Stimulated activated CD4-positive, alpha-beta T cell treated with anti-CD3 and anti-CD28 coated beads, Interleukin-2, amount 100 ng/mL, for 24 hours (primary cell): ENCODE data around the gene PLEKHG5.

Experiments
- DNase-seq, 2 donors: peaks; one replicate each; pipeline ENCODE4 v3.0.0-alpha.2; 2020

The PLEKHG5 gene

DNA sequence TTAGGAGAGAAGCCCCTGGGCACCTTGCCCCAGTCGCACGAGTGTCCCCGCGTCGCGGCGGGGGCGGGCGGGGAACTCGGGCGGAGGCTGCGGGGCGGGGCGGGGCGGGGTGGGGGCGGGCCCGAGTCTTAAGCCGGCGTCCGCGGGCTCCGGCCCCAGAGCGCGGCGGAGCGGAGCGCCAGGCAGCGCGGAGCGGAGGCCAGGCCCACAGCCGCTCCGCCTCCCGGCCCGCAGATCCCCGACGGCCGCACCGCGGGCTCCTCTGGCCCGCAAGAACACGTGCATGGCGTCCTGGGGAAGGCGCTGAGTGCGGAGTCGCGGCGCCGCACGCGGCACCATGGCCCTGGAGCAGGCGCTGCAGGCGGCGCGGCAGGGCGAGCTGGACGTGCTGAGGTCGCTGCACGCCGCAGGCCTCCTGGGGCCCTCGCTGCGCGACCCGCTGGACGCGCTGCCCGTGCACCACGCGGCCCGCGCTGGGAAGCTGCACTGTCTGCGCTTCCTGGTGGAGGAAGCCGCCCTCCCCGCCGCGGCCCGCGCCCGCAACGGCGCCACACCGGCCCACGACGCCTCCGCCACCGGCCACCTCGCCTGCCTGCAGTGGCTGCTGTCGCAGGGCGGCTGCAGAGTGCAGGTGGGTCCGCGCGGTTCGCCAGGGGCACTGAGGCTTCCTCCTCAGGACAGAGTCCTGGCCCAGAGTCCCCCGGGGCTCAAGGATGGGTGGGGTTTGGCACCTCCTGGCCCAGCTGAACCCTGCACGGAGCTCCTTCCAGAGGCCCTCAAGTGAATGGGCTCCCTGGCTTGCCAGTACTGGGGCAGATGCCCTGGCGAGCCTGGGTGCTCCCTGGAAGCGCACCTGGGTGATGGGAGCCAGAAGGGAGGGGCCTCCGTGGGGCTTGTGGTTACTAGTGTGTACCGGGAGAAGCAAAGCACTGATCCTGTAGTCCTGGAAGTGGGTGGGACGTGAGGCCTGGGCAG, 66.6 kb downstream of the PLEKHG5 start, which contains the start of gene ESPN:
Gene ESPN (plus strand): TSS at position 158 of the 975 bp plus-strand sequence. CDS start 180 bp downstream, at position 338.
- DNase-seq = no peak

DNA sequence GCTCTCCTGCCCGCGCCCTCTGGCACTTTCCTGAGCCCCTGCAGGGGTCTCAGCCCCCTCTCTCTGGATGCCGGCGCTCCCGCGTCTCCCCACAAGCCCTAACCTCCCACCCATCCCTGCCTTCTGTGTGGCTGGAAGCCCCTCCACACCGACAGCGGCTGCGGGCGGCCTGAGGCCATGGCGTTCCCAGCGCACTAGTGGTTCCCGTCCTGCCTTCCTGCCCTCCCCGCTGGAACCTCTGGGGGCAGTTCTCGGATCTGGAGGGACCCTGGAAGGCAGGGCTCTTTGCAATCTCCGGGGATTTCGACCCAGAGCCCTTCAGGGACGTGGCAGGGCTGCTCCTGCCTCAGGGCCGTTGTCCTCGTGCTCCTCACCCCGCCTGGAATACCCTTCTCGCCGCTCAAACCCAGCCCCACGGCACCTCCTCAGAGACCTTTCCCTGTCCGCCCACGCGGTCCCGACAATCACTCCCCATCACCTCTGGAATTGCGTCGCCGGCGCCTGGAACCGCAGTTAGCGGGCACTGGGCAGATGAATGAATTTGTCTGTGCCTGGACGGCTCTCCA, 67.4 kb downstream of the PLEKHG5 start:
- DNase-seq = no peak

DNA sequence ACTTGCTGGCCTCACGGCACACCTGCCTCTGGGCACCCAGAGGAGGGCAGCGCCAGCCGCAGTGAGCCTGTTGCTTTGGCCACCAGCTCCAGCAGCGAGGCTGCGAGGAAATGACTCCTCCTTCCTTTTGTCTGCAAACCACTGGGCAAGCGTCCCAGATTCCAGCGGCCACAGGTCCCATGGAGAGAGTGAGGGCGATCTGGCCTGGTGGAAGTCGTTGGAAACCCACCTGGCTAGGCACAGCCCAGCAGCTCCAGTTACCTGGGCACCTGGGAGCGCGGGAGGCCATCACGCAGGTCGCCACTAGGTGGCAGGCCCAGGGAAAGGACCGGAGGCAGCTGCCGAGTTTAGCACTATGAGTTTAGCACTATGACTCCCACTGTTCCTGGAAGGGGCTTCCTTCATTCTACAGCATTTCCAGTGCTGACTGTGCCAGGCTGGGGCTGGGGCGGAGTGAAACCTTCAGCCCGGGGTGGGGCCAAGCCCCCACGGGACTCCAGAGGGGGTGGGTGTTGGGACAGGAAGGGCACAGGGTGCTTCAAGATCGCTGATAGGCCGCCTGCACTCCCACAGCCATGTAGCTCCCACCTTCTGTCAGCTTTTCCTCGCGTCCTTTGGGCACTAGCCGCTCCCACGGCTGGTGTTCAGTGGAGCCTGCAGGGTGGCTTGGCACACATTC, 68.0 kb downstream of the PLEKHG5 start:
- DNase-seq = peak; percentile 78 to 80

DNA sequence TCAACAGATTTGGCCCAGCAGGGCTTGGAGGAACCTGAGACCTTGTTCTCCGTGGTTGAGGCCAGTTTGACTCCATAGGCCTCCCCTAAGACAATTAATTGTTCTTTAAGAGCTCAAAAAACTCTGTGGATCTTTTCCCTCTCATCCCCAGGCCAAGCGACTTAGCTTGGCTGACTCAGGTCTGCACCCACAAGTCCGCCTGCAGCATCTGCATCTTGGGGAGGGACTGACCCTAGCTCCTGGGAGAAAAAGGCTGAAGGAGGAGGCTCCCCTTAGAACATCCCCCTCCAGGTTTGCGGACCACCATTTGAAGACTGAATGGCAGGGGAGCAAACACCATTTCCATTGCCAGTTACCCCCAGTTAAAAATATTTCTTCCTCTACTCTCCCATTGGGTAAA, 70.2 kb downstream of the PLEKHG5 start:
- no peak for DNase-seq

DNA sequence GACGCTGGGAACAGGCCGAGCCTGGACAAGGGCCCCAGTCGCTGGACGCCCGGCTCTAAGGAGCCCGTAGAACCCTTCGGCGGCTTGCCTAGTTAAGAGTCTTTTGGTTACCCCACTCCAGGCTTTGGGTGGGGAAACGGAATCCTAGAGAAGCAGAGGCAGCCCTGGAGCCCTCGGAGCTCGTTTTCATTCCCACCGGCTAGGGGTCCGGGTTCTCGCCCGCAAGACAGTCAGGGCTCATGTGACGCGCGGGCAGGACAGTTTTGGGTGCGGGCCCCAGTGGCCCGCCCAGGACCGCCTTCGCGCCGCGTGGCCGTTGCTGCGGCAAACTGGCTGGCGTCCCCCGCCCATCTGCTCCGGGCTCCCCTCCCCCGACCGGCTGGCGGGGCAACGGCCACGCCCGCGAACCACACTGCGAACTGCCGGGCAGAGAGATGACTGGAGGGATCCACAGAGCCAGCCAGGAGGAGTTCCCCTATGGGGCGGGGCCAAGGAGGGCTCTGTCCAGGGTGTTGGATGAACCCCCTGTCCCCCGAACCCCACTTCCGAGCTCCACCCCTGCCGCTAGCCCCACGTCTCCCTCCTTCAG, 70.9 kb downstream of the PLEKHG5 start:
- DNase-seq = peak in 1 of 2 donors; percentile 22

DNA sequence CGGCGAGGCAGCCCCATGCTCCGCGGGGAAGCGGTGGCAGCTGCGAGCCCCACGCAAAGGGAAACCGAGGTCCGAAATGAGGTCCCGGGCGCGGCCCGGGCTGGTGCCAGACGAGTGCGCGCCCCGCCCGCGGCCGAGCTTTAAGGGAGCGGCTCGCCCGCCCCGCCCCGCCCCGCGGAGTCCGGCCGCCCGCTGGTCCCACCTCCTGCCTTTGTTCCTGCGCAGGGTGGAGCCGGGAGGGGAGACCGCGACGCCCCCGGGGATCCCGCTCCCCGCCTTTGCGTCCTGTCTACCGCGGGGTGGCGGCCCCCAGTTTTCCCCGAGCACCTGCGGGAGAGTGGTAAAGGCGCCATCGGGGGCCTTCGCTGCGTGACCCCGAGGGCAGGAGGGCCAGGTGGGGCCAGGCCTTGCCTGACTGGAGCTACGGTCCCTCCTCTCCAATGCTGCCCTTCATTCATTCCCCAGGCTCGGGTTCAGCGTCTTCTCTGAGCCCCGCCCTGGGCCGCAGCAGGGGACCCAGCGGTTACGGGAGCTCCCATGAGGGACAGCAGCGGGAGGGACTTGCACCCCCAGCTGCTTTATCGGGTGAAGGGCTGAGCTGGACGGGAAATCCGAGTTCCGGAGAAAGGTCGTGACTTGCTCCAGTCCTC, 71.5 kb downstream of the PLEKHG5 start, which contains the start of gene HES2:
Gene HES2 (minus strand): TSS at position 116 of the 650 bp plus-strand sequence. CDS start 99 bp downstream, at position 17.
- DNase-seq = peak in 1 of 2 donors; percentile 32

DNA sequence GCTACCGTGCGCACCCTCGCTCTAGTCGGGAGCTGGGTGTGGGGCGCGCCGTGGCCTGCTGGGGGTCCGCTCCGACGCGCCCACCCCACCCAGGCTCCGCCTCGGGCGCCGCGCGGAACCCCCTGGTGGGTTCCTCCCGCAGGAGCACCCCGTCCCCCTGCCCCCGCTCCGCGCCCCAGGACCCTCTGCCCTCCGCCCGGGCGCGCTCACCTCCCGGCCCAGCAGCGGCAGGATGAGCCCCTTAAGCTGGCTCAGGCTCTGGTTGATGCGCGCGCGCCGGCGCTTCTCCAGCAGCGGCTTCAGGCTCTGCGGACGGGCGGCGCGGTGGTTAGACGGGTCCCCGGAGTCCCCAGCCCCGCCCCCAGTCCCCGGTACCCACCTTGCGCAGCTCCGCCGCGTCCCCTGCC, 72.1 kb downstream of the PLEKHG5 start:
- DNase-seq = peak in 1 of 2 donors; percentile 28

DNA sequence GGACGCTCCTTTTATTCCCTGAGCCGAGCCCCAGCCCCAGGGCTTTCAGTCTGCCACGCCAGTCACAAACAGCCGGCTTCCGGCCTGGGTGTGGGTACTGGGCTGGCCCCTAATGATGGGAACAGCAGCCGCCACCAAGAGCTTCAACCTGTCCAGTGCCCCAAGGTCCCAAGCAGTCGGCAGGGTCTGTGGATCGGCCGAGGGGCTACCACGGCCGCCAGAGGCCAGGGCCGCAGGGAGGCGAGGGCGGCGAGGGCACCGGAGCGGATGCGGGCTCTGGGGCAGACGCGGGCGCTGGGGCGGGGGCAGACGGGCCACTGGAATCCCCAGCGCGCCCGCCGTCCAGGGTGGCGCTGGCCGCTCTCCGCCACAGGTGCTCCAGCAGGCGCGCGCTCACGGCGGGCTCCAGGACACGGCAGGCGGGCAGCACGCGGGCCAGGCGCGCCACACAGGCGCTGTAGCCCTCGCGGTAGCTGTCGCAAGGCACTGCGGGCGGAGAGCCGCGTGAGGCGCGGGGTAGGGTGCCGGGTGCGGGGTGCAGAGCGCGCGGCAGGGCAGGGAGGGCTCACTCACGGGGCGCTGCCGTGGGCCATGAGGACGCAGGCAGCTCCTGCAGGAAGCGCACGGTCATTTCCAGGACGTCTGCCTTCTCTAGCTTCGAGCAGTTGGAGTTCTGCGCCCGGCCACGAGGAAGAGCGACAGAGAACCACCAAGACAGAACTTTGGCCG, 72.6 kb downstream of the PLEKHG5 start:
- DNase-seq = no peak

DNA sequence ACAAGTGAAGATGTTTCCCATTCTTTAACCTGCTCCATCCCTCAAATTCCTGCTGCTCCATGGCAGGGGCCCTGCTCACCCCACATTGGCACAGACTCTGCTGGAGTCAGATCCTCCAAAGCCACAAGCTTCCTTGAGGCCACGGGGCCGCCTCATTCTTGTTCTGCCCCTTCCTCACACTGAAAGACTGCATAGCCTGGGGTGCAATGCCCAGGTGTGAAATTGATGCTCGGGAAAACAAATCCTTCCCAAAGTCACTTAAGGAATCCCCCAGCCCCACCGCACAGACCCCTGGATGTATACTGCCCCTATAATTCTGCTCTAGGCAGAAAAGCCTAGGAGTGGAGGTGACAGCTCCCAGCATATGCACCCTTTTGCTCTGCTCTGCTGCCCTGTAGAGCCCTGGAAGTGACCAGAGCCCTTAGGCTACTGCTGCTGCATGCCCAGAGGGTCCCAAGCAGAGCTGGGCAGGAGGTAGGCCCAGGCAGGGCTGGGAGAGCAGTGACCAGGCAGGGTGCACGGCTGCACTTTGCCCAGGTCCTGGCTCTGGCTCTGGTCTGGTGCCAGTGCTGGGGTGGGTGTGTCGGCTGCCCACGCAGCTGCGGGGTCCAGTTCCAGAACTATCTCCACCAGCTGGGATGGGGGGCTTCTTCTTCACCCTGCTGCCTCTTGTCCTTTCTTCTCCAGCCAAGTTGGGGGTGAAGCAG, 73.4 kb downstream of the PLEKHG5 start:
- no peak for DNase-seq
